Gastroesophageal sphincter (tissue), 4 donors: Measurements from ENCODE around the gene HACL1. TPM values are rescaled to one million over a fixed set of nuclear protein-coding genes. Genes with fewer than 3 reads are reported as not detected.
"Not testable (repeated sequence)": the region's sequence is repeated elsewhere in the genome, so short reads cannot be mapped to it uniquely, and the experiment has no call there.

Experiments
- ATAC-seq: fragments of 150-250 bp; one replicate; pipeline ENCODE4 v1.9.1; 2016; ENCODE audit warnings: mild to moderate bottlenecking, moderate library complexity
- H3K27ac ChIP-seq, 4 donors: fragments of 200-600 bp; sonication (generic) in 3 of 4; 1 replicate in 3 of 4; 2 replicates in 1 of 4; pipeline ENCODE4 v1.5.1; 2016 to 2019
- H3K27me3 ChIP-seq: fragments of 200-600 bp; sonication (generic); one replicate; pipeline ENCODE4 v1.5.1; 2019
- H3K36me3 ChIP-seq, 2 donors: fragments of 200-600 bp; sonication (generic); one replicate each; pipeline ENCODE4 v1.5.1; 2019; ENCODE audit warnings: control low read depth in 1 of 2
- H3K4me1 ChIP-seq, 3 donors: fragments of 200-600 bp; sonication (generic); 1 replicate in 2 of 3; 2 replicates in 1 of 3; pipeline ENCODE4 v1.5.1; 2016 to 2019; ENCODE audit warnings: control low read depth in 2 of 3
- H3K4me3 ChIP-seq, 2 donors: fragments of 200-600 bp; sonication (generic); one replicate each; pipeline ENCODE4 v1.5.1; 2019; ENCODE audit warnings: mild to moderate bottlenecking in 1 of 2, moderate library complexity in 1 of 2
- H3K9me3 ChIP-seq, 3 donors: fragments of 200-600 bp; sonication (generic); one replicate each; pipeline ENCODE4 v1.5.1; 2017 to 2019; ENCODE audit warnings: control low read depth in 2 of 3
- CTCF ChIP-seq, 4 experiments: fragments of 200-600 bp in 2 of 4; fragments of 450-650 bp in 2 of 4; sonication (generic) in 1 of 4; IDR thresholded peaks; one replicate each; pipeline ENCODE4 v1.5.1; 2017 to 2019; ENCODE audit warnings: antibody characterized with exemption in 4 of 4, mild to moderate bottlenecking in 2 of 4, moderate library complexity in 2 of 4
- EP300 ChIP-seq: sonication (generic); formaldehyde crosslinking; IDR thresholded peaks from one replicate; pipeline ENCODE4 v1.6.1; 2017; ENCODE audit warnings: antibody characterized with exemption, mild to moderate bottlenecking
- POLR2A ChIP-seq, 2 donors: fragments of 450-650 bp; IDR thresholded peaks; one replicate each; pipeline ENCODE4 v1.6.1; 2017; ENCODE audit warnings: antibody characterized with exemption in 2 of 2, mild to moderate bottlenecking in 2 of 2, moderate library complexity in 1 of 2
- POLR2AphosphoS5 ChIP-seq: sonication (generic); formaldehyde crosslinking; IDR thresholded peaks from one replicate; pipeline ENCODE4 v1.6.1; 2017; ENCODE audit warnings: antibody characterized with exemption
- WGBS, 2 donors: methylation state at CpG; one replicate each; pipeline ENCODE4 v1.1.5; 2018; ENCODE audit warnings: low coverage in 1 of 2; 5-methylcytosine and 5-hydroxymethylcytosine counted together
- total RNA-seq, 4 donors: library from RNA; depleted of rRNA; stranded (reverse); fragments of >200 nt; gene quantifications; one replicate each; pipeline ENCODE4 v1.1.0, GENCODE V29; 2016

Gene HACL1
- total RNA-seq, 4 donors from 2014 or later = 17.0 to 37.0 (median 20.4) TPM

GRCh38 chr3:15616053-15616452 lies 14.7 kb upstream of the HACL1 start:
- H3K27me3 ChIP-seq = no peaks in the 10 kb centered on the region
- 33 to 83% methylated on average over 1 to 5 of the region's 6 CpGs for WGBS, 2 donors
- ATAC-seq = no peak
- H3K9me3 ChIP-seq = peaks cover 0 to 17% (median 0%) of the 10 kb centered on the region in 3 donors
- peaks cover 4 to 25% (median 5%) of the 10 kb centered on the region in 3 donors for H3K4me1 ChIP-seq
- H3K36me3 ChIP-seq = no peaks in the 10 kb centered on the region
- no peak overlapping the region for H3K4me3 ChIP-seq
- no peak for TF ChIP-seq POLR2AphosphoS5
- no peak for TF ChIP-seq POLR2A (IDR thresholded peaks at IDR 0.05)
- no peak for TF ChIP-seq EP300
- no peak for TF ChIP-seq CTCF (IDR thresholded peaks at IDR 0.05)
- H3K27ac ChIP-seq = no peak overlapping the region

- H3K9me3 ChIP-seq = peaks cover 0 to 7% (median 0%) of the 10 kb centered on the region in 3 donors
- ATAC-seq = no peak
- H3K27ac ChIP-seq = no peak overlapping the region
- H3K4me3 ChIP-seq = no peak overlapping the region
- TF ChIP-seq EP300 = no peak
- no peaks in the 10 kb centered on the region for H3K27me3 ChIP-seq
- WGBS, 2 donors = 67 to 93% methylated on average over 1 of the region's 1 CpG
- H3K4me1 ChIP-seq = peaks cover 4 to 36% (median 7%) of the 10 kb centered on the region in 3 donors
- no peaks in the 10 kb centered on the region for H3K36me3 ChIP-seq
Observed at GRCh38 chr3:15614958-15615357, 13.6 kb upstream of the HACL1 start.

GRCh38 chr3:15612001-15612400 lies 10.6 kb upstream of the HACL1 start:
- TF ChIP-seq CTCF (IDR thresholded peaks at IDR 0.05) = no peak
- no peak for TF ChIP-seq POLR2AphosphoS5
- TF ChIP-seq EP300 = no peak
- no peak for TF ChIP-seq POLR2A (IDR thresholded peaks at IDR 0.05)
- H3K27me3 ChIP-seq = no peaks in the 10 kb centered on the region
- no peaks in the 10 kb centered on the region for H3K9me3 ChIP-seq
- peaks cover 8 to 55% (median 13%) of the 10 kb centered on the region in 3 donors for H3K4me1 ChIP-seq
- WGBS, 2 donors = 8 to 20% methylated on average over 1 of the region's 1 CpG
- no peak for ATAC-seq
- no peak overlapping the region for H3K4me3 ChIP-seq
- no peaks in the 10 kb centered on the region for H3K36me3 ChIP-seq
- H3K27ac ChIP-seq = peak overlapping the region in 3 of 4 donors; percentile 73 to 85 (median 82)

DNA sequence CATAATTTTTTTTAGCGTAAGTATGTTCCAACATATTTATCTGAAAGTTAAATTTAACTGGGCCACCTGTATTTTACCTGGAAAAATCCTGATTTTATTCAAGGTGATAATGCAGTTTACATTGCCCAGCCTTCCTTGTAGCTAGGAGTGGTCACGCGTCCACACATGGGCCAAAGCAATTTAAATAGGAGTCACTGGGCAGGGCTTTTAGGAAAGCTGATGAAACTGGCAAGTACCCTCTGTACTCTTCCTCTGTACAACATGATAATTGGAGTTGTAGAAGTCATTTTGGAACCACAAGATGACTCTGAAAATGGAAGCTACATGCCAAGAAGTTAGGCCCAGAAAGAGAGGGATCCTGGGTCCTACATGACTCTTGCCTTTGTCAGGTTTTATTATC lies 9.6 kb upstream of the HACL1 start:
- no peak for TF ChIP-seq POLR2AphosphoS5
- TF ChIP-seq POLR2A (IDR thresholded peaks at IDR 0.05) = no peak
- TF ChIP-seq EP300 = no peak
- no peak for TF ChIP-seq CTCF (IDR thresholded peaks at IDR 0.05)
- 85 to 93% methylated on average over 3 of the region's 3 CpGs for WGBS, 2 donors
- Histone ChIP-seq H3K9me3 (no peaks in the 10 kb centered on the region), H3K36me3 (no peaks in the 10 kb centered on the region), H3K4me1 (peaks cover 8 to 65% (median 17%) of the 10 kb centered on the region in 3 donors), H3K27me3 (no peaks in the 10 kb centered on the region), H3K27ac (peak overlapping the region; percentile 73 to 85 (median 82)), H3K4me3 (no peak overlapping the region)
- no peak for ATAC-seq

- TF ChIP-seq POLR2AphosphoS5 (peak; percentile 25), POLR2A (IDR thresholded peaks at IDR 0.05) (no peak)
- Histone ChIP-seq H3K4me1 (peaks cover 8 to 72% (median 18%) of the 10 kb centered on the region in 3 donors), H3K27ac (peak overlapping the region; percentile 73 to 85 (median 82)), H3K27me3 (no peaks in the 10 kb centered on the region), H3K9me3 (no peaks in the 10 kb centered on the region), H3K36me3 (no peaks in the 10 kb centered on the region), H3K4me3 (no peak overlapping the region)
- ATAC-seq = peak; percentile 75
- WGBS, 2 donors = 60 to 61% methylated on average over 3 to 4 of the region's 4 CpGs
Observed at GRCh38 chr3:15610082-15610759, 8.9 kb upstream of the HACL1 start.

GRCh38 chr3:15606434-15606891 lies 5.1 kb upstream of the HACL1 start:
- 39 to 66% methylated on average over 1 to 2 of the region's 2 CpGs for WGBS, 2 donors
- H3K27ac ChIP-seq = peak overlapping the region in 3 of 4 donors; percentile 43 to 82 (median 73)
- no peaks in the 10 kb centered on the region for H3K9me3 ChIP-seq
- H3K27me3 ChIP-seq = no peaks in the 10 kb centered on the region
- H3K36me3 ChIP-seq = no peaks in the 10 kb centered on the region
- H3K4me3 ChIP-seq = no peak overlapping the region
- H3K4me1 ChIP-seq = peaks cover 12 to 69% (median 21%) of the 10 kb centered on the region in 3 donors
- ATAC-seq = no peak
- no peak for TF ChIP-seq POLR2A (IDR thresholded peaks at IDR 0.05)
- TF ChIP-seq POLR2AphosphoS5 = no peak
- no peak for TF ChIP-seq CTCF (IDR thresholded peaks at IDR 0.05)
- TF ChIP-seq EP300 = no peak

GRCh38 chr3:15604584-15604983 lies 3.2 kb upstream of the HACL1 start:
- 83 to 86% methylated on average over 1 of the region's 1 CpG for WGBS, 2 donors
- H3K27me3 ChIP-seq, H3K4me3 ChIP-seq: not testable (repeated sequence)

GRCh38 chr3:15602816-15603215 lies 1.4 kb upstream of the HACL1 start:
- not testable (repeated sequence) for H3K9me3 ChIP-seq, ATAC-seq, H3K27me3 ChIP-seq
- H3K4me1 ChIP-seq = peaks cover 17 to 75% (median 20%) of the 10 kb centered on the region in 3 donors
- peak overlapping the region in 3 of 4 donors; percentile 88 to 92 (median 88) for H3K27ac ChIP-seq
- 68 to 98% methylated on average over 2 to 3 of the region's 3 CpGs for WGBS, 2 donors
- H3K4me3 ChIP-seq = peak overlapping the region; percentile 90 to 96
- H3K36me3 ChIP-seq = peaks cover 0 to 24% of the 10 kb centered on the region in 2 donors

More at GRCh38 chr3:15604584-15604983, 3.2 kb upstream of the HACL1 start:
- not testable (repeated sequence) for H3K9me3 ChIP-seq, H3K27ac ChIP-seq, H3K36me3 ChIP-seq, ATAC-seq
- peaks cover 18 to 66% (median 21%) of the 10 kb centered on the region in 3 donors for H3K4me1 ChIP-seq
